ENCODE data around the gene ATP13A4.
"Not testable (repeated sequence)": the region's sequence is repeated elsewhere in the genome, so short reads cannot be mapped to it uniquely, and the experiment has no call there.

The ATP13A4 gene

DNA sequence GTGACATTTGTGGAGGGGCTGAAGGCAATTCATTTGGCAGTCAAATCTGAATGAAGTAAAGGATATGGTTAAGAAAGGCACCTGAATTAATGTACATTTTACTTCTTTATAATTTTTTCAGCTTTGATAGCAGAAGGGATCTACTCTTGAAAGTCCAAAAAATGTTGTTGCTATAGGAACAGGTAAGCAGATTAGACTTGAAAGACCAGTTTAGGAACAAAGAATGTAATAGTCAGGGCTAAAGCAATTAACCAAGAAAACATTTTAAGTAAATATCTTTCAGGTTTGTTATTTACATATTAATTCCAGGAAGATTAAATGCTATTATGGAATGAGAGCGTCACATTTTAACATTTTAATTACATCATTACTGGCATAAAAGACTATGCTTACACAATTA lies 1.1 kb downstream of the ATP13A4 start:
- no peak for DNase-seq

DNA sequence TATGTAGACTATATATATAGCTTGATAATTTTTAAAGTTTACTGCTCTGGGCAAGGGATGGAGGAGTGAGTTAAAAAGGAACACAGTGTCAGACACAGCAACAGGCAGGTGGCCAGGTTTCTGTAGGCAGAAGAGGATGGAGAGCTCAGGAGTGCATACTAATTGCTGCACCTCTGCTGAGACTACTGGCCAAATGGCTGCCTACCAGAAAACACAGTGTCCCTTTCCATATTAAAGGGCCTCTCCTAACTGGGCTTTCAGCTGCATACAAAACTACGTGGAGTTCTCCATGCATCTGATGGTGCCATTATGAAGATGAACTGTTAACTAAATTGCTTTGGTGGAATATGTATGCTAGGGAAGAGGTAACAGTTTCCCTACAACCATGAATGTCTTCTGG lies 1.8 kb downstream of the ATP13A4 start:
- DNase-seq = no peak

DNA sequence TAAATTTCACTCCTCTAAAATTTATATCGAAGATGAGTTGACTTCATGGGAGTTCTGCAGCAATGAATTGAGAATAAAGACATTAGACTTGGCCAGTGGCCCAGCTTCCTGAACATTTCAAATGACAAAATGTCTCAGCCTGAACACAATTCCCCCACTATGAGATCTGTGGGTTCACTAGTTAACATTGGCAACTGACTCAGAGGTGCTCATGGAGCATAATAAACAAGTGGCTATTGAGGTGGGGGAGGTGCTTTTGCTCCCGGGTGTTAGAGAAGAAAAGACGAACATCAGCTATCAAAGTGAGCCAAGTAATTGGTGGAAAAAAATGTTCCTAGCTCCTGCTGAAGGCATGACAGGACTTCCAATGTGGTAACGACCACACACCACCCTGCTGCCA lies 6.3 kb downstream of the ATP13A4 start:
- no peak for DNase-seq

DNA sequence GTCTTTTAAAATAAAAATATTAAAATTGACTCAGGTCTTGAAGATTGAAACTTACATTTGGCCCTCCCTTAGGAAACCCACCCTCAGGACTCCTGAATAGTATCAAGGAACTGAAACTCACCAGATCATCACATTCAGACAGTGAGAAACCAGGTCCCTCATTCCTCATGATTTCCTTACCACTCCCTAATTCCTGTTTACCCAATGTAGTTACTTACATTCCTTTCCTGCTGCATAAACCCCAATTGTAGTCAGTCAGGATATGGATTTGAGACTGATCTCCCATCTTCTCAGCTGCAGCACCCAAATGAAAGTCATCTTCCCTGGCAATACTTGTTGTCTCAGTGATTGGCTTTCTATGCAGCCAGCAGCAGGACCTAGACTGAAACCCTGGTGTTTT lies 8.6 kb downstream of the ATP13A4 start:
- no peak for DNase-seq

DNA sequence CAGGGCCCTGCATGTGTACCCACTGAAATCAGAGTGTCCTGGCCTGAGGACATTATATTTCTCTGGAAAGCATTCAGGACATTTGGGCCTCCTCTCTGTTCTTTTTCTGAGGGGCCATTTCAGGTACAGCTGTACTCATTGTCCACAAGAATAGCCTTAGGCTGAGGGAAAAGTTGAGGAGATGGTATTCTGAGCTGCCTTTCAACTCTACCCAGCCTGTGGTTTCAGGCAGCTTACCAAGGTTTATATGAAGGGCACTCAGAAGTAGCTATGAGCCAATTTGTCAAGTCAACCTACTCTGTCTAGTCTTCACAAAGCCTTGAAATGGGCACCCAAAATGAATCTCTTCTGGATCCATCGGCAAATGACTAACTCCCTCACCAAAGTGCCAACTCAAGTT lies 9.4 kb downstream of the ATP13A4 start:
- no peak for DNase-seq

DNA sequence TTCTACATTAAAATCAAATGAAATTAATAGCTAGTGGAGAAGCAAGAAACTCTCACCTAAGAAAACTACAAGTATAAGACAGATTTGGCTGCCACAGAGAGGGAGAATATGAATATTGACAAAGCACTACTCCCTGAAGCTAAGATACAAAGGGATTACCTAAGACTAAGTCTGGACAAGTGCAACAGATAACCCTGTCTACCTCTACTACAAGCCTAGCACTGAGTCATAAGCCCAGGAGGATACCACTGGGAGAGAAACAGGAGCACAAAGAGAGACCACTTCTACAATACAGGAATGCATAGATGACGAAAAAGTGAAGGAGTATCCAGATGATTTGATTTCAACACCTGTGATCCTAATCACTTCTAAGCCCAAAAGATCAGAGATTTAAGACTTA lies 10.4 kb downstream of the ATP13A4 start:
- no peak for DNase-seq

DNA sequence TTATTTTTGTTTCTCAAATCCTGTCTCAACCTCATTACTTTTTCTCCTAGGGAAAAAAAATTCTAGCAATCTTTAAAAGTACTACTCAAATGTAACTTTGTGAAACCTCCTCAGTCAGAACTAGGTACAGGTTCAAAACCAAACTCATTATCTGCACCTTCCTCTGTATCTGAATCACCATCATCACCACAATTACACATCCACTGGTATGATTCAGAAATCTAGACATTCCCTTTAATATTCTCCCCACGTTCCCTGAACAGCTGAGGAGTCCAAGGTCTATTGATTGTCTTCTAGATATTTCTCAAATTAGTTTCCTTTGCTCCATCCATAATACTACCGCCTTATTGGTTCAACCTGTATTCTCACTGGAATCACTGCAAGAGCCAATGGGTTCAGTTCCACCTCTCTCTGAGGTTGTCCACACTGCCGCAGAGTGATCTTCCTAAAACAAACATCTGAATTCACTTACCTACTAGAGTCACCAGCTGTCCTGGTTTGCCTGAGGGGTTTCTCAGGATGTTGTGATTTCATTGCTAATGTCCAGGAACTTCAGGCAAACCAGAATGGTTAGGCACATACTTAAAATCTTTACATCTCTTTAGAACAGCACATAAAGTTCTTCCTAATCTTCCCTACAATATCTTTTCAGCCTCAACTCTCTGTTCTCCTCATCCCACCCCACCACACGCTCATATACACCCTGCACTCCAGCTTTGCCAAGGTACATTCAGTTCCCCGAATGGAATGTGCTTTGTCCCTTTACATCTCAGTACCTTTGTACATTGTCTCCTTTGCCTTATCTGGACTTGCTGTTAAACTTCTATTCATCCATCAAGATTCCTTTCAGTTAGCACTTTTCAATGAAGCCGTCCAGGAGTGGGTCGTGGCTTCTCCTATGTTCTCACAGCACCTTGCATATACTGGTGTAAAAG lies 24.2 kb downstream of the ATP13A4 start:
- no peak for DNase-seq

DNA sequence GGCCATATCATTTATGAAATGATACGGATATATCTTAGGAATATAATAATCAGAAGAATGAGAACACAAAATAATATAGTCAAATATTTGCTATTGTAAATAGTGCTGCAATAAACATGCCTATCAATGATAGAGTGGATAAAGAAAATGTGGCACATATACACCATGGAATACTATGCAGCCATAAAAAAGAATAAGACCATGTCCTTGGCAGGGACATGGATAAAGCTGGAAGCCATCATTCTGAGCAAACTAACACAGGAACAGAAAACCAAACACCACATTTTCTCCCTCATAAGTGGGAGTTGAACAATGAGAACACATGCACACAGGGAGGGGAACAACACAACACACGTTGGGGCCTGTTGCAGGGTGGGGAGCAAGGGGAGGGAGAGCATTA lies 28.6 kb downstream of the ATP13A4 start:
- DNase-seq = not testable (repeated sequence)

DNA sequence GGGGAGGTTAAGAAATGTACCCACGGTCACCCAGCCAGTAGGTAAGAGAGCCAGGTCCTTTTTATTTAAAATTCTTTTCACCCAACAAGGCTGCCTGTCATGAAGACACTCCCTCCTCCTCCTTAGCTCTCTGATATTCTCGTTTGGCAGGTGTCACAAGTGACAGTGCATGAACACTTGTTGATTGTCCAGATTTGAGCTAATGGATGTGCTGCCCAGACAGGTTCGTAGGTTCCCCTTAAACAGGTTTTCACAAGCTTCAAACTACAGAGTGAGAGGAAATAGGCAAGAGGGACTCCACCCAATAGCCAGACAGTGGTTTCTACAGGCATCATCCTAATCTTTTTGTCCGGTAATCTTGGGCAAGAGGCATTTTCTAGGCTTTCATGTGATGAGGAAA lies 32.2 kb downstream of the ATP13A4 start:
- DNase-seq = no peak

DNA sequence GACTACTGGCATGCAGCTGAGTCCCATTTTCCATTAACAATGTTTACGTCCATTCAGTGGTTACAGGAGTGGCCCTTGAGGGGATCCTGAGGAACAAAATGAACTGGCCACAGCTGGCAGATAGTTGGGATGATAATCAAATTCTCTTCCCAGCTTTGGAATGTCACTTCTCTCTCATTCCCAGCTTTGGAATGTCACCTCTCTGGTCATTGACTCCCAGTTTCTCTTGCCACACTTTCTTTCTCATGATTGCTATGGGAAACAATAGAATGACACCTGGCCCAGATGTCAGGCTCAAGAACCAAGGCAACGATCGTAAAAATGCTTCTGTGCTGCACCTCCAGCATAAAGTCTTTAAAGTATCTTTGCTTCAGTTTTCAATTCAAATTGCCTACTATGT lies 34.0 kb downstream of the ATP13A4 start:
- no peak for DNase-seq

DNA sequence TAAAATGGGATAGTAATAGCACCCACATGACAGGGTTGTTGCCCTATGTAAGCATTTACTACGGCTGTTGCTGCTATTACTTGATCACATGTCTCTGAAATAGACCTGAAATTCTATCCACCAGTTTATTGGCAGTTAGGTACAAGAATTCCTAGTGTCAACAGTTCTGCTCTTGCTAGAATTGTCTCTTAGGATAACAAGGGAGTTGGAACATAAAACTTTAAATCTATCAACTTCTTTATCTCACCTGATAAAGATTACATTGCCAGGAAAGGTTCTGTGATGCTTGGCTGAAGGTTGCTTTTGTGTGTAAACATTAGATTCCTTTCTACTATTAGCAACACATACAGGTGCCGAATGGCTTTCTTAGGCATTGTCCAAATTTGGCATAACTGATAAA lies 38.7 kb downstream of the ATP13A4 start:
- no peak for DNase-seq

DNA sequence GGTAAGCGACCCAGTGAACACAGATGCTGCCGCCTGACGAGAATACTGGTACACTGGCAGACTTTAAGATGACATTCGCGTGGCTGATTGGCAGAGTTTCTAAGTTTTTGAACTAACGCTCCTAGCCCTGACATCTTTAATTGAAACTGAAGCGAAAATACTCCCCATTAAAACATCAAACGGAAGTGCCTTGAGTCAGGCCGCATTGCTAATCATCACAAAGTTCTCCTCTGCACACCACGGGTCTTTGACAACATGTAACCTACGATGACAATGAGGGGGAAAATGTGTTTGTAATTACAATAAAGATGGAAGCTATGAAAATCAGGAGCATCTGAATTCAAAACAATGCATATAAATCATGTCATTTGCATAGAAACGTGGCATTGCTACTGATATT lies 44.5 kb downstream of the ATP13A4 start:
- DNase-seq = no peak

DNA sequence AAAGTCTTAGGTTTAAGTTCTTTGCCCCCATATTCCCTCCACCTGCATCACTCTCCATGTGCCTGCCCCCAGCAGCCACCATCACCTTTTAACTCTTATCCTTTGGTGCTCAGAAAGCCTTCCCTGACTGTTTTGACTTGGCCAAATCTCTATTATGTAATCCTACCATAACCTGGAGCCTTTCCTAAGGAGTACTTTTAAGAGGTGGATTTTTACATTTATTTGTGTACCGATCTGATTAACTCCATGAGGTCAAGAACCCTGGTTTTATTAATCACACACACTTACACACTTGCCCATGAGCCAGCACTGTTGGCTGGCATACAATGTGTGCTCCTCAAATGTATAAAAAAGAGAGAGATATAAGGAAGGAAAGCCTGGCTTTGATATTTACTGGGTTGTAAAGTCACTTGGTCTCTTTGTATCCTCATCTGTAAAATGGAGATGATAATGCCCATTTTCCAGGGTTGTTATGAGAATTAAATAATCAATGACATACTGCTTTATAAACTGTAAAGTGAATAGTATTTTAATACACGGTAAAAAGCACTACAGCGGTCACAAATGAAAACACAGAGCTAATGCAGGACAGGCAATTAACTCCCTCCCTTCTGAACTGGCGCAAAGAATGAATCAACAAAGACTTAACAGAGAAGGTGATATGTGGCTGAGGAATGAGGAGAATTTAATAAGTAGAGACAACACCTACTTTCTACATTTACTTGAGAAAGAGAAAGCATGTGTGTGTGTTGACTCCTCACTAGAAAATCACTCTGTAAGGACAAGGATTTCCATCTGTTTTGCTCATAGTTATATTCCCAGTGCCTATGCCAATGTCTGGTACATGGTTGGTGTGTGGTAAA lies 45.4 kb downstream of the ATP13A4 start:
- no peak for DNase-seq

DNA sequence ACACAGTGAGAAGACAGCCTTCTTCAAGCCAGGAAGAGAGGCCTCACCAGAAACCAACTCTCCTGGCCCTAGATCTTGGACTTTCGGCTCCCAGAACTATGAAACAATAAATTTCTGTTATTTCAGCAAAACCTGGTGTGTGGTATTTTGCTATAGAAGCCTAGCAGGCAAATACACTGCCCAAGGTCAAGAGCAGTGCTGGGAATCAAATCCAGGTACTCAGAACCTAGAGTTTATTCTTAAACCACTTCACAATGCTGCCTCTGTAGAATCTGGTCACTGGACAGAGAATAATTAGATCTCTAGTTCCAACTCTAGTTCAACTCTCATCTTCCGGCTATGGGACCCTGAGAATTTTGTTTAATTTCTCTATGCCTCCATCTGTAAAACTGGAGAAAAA lies 46.6 kb downstream of the ATP13A4 start:
- no peak for DNase-seq

DNA sequence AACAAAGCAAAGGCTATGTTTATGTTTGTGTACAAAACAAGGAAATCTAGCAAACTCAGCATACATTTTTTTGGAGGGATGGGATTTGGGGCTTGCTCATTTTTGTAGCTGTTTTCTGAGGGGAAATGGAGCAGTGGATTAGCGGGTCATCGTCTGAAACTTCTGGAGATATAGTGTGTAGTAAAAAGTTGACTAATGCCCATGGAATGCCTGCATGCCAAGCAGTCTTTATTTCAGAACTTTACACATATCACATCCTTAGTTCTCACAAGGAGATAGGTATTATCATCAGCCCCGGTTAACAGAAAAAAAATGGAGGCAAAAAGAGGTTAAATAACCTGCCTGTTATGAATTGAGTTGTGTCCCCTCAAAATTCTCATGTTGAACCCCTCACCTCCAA lies 47.1 kb downstream of the ATP13A4 start:
- no peak for DNase-seq

DNA sequence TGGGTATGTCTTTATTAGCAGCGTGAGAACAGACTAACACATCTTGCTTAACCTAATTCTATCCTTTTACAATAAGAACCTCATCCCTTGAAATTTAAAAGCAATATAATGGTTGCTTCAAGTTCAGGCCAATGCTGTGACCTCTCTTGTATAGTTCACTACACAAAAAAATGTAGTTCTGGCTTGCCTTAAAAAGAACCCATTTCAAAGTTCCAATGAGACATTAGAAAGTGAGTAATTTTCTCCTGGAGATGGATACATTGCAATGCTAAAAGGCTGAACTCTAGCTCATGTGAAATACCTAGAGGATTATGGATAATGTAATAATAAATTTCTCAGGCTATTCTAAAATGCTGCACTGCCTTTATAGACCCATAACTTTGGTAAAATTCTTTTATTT lies 47.8 kb downstream of the ATP13A4 start:
- DNase-seq = no peak

DNA sequence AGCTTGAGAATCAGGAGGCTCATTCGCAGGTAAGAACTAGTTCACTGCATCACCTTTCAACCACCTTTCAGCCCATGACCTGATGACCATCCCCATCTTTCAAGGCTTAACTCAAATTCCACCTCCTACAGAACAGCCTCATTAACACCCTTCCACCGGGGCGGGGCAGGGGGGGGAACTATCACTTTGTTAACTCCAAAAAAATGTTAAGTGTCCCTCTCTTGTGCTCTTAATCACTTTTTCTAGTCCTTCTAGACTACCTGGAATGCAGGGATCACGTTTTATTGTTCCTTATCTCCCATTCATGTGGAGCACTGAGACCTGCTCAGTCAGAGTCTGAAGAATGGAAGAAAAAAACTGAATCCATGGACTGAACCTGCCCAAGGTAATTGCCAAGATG lies 51.8 kb downstream of the ATP13A4 start:
- no peak for DNase-seq

DNA sequence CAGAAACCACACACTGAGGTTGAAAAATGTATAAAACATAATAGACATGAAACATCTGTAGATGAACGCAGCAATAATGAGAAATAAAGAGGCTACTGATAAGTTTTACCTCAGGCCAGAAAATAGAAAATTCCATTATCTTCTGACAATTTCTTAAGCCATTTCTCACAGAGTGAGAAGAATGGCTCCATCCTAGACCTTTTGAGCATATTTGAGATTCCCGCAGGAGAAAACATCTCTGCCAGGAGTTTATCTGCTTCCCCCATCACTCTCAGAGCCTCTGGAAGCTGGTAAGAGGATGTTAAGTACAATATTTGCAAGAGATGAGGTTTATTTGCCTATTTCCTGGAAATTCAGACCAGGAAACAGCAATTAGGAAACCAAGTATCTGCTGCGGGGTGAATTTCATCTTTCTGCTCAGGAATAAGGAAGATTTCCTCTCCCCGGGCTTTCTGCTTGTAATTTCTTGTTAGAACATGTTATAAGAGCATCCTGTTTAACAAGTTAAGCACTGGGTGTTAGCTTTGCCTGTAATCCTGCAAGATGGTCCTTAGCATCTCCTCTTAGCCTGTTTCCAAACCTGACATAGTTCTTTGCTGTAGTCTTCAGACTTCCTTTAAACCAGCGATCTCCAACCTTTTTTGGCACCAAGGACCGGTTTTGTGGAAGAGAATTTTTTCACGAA lies 54.8 kb downstream of the ATP13A4 start:
- DNase-seq = no peak

DNA sequence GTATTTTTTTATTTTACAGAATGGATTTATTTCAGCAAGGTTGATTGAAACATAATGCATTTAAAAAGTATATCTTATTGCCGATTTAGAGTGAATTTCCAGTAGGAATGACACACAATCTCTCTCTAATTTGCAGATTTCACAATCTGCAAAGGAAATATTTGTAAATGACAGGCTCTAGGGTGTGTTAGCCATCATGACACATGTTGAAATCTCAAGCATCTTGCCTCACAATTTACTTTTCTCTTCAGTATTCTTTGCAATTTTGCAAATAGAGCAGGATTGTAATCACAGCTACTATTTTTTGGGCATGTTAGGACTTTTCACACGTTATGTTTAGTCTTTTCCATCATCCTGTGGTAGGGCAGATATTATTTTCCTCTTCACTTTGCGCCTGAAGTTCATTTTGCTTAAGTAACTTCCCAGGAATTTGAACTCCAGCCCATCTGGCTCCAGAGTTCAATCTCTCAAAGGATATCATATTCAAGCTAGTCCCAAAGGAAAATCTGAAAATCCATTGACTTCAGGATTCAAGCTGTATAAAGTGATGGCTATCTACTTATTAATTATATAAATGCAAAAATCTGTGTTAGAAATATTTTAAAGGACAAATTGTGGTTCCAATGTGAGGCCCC lies 55.4 kb downstream of the ATP13A4 start:
- DNase-seq = no peak

DNA sequence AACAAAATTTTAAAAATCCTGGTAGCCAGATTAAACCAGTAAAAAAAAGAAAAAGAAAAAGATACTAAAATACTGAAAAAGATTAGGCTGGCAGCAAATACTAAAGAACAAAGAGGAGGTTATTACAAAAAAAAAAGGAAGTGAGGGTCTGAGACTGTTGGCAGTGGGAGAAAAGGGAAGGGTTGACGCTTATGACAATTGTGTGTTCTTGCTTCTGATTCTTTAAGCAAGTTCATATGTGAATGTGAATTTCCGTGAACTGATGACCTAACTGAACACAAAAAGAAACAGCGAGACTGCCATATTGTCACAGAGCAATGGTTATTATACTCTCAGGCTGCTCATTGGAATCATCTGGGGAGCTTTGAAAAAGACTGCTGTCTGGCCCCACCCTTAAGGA lies 56.5 kb downstream of the ATP13A4 start:
- DNase-seq = no peak

DNA sequence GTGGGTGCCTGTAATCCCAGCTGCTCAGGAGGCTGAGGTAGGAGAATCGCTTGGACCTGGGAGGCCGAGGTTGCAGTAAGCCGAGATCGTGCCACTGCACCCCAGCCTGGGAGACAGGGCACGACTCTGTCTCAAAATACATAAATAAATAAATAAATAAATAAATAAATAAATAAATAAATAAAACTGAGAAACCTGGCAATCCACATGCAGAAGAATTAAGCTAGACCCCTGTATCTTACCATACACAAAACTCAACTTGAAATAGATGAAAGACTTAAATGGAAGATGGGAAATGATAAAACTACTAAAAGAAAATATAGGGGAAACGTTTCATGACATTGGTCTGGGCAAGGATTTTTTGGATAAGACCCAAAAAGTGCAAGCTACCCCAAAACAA lies 58.0 kb downstream of the ATP13A4 start:
- no peak for DNase-seq

DNA sequence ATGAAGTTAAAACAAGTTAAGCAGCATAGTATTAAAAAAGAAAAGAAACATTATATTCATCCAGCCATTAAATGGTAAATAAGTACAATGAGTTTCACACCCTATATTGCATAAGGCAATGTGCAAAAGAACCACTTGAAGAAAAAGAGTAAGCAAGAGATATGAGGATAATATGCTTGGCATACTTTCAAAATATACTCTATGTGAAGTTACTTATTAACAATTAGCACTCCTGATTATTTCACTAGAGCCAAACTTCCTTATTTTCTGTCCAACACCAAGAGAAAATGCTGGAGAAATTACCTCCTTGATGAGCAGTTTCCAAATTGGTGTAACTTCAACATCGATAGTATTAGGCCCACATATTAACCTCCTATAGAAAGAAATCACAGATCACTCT lies 63.7 kb downstream of the ATP13A4 start:
- DNase-seq = no peak

DNA sequence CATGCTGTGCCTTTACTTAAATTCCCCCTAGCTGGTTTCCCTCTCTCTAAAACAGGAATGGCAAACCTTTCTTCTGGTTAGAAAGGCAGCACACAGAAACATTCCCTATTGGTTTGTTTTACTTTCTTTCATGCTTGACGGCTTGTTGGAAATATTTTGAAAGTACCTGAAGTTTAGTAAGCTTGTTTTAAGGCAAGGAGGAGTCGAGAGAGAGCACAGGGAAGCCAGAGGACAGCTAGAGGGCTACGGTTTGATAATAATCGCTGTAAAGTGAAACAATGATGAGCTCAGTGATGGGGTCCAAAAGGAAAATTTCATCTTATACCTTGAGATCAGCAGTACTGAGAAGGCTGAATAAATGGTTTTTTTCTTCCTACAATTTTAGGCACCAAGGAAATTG lies 64.1 kb downstream of the ATP13A4 start:
- no peak for DNase-seq

All from activated CD4-positive, CD25-positive, alpha-beta regulatory T cell treated with anti-CD3 and anti-CD28 coated beads, Interleukin-2, amount 50 U/mL, for 72 hours (primary cell).